ENCODE measurements around the gene PCDH9. TPM values are rescaled to one million over a fixed set of nuclear protein-coding genes. Genes with fewer than 3 reads are reported as not detected.

The PCDH9 gene
- polyA plus RNA-seq, 1 of the 3 experiments (the other 2 are of a cell fraction): 1.3 TPM

- Histone ChIP-seq H3F3A (replicated peaks; ENCODE audit: insufficient read depth) (no peaks in the 10 kb centered on the region), H3K79me2 (ENCODE audit: insufficient read depth) (no peaks in the 10 kb centered on the region), H3K36me3 (replicated peaks in 1 of 2; ENCODE audit: control insufficient read depth in 1 of 2, insufficient read depth in 2 of 2, low read length in 1 of 2) (no peaks in the 10 kb centered on the region), H2AFZ (ENCODE audit: low read depth) (no peak overlapping the region), H3K27me3 (ENCODE audit: insufficient read depth) (no peaks in the 10 kb centered on the region), H3K9me3 (no peaks in the 10 kb centered on the region), H3K4me3 (ENCODE audit: low read depth in 2 of 2, low read length in 1 of 2) (no peak overlapping the region), H3K4me2 (no peak overlapping the region), H3K4me1 (ENCODE audit: control insufficient read depth in 1 of 2, insufficient read depth in 2 of 2, low read depth in 1 of 2, low read length in 1 of 2) (peaks cover 0 to 5% of the 10 kb centered on the region in 2 experiments; a peak in 2 of 4 replicates), H4K20me1 (ENCODE audit: insufficient read depth) (no peaks in the 10 kb centered on the region), H3K9ac (no peak overlapping the region), H3K27ac (ENCODE audit: low read depth in 2 of 2, low read length in 1 of 2) (no peak overlapping the region; a peak in 1 of 4 replicates), H3K9me2 (no peaks in the 10 kb centered on the region)
- ChIA-PET CTCF (interaction anchor here (1.2 to 1.5 kb wide), 2 partner anchors 10 to 11 kb away, joined by 3 to 4 read pairs; no protein-coding TSS in a partner anchor), POLR2A (no interaction called here)
- peak; percentile 6 for DNase-seq
- TF ChIP-seq TAF1 (IDR thresholded peaks at IDR 0.05; ENCODE audit: borderline replicate concordance, low read depth, low read length) (no peak), CHD2 (IDR thresholded peaks at IDR 0.05; ENCODE audit: low read length, partially characterized antibody) (no peak), IRF3 (IDR thresholded peaks at IDR 0.05; ENCODE audit: low read depth, low read length) (no peak), MXI1 (IDR thresholded peaks at IDR 0.05; ENCODE audit: low read depth, low read length) (no peak), SMC3 (IDR thresholded peaks at IDR 0.05; ENCODE audit: low read depth, low read length) (no peak)
- 76% methylated on average over 10 of the region's 10 CpGs for WGBS (ENCODE audit: low lambda C conversion rate)
Observed at GRCh38 chr13:67036699-67037457, 193.3 kb downstream of the PCDH9 start.

- WGBS (ENCODE audit: low lambda C conversion rate): 95% methylated on average over 1 of the region's 1 CpG
- no peak overlapping the region for H3K4me3 ChIP-seq (ENCODE audit: low read depth in 2 of 2, low read length in 1 of 2)
- no peak overlapping the region for H3K9ac ChIP-seq
- H3F3A ChIP-seq (replicated peaks; ENCODE audit: insufficient read depth): no peaks in the 10 kb centered on the region
- H3K36me3 ChIP-seq (replicated peaks in 1 of 2; ENCODE audit: control insufficient read depth in 1 of 2, insufficient read depth in 2 of 2, low read length in 1 of 2): no peaks in the 10 kb centered on the region
- H3K27ac ChIP-seq (ENCODE audit: low read depth in 2 of 2, low read length in 1 of 2): no peak overlapping the region
- POLR2A ChIA-PET: no interaction called here
- no peak for DNase-seq
- CTCF ChIA-PET: no interaction called here
- no peak overlapping the region for H2AFZ ChIP-seq (ENCODE audit: low read depth)
- TF ChIP-seq USF1 (IDR thresholded peaks at IDR 0.05; ENCODE audit: borderline replicate concordance, low read depth) (no peak), FOXJ3 (CRISPR knock-in tag; IDR thresholded peaks at IDR 0.05) (no peak), RCOR1 (IDR thresholded peaks at IDR 0.05; ENCODE audit: low read length) (no peak), TEAD4 (IDR thresholded peaks at IDR 0.05; ENCODE audit: borderline replicate concordance, insufficient read depth) (no peak), ZBTB33 (IDR thresholded peaks at IDR 0.05; ENCODE audit: borderline replicate concordance, low read depth) (no peak)
- H3K27me3 ChIP-seq (ENCODE audit: insufficient read depth): no peaks in the 10 kb centered on the region
- H3K9me2 ChIP-seq: no peaks in the 10 kb centered on the region
- no peaks in the 10 kb centered on the region for H4K20me1 ChIP-seq (ENCODE audit: insufficient read depth)
- no peaks in the 10 kb centered on the region for H3K9me3 ChIP-seq
- peaks cover 0 to 5% of the 10 kb centered on the region in 2 experiments; a peak in 2 of 4 replicates for H3K4me1 ChIP-seq (ENCODE audit: control insufficient read depth in 1 of 2, insufficient read depth in 2 of 2, low read depth in 1 of 2, low read length in 1 of 2)
- H3K79me2 ChIP-seq (ENCODE audit: insufficient read depth): no peaks in the 10 kb centered on the region
- no peak overlapping the region for H3K4me2 ChIP-seq
Observed at GRCh38 chr13:67033170-67033569, 197.0 kb downstream of the PCDH9 start.

Data from SK-N-SH (cell line).